Activated naive CD8-positive, alpha-beta T cell treated with anti-CD3 and anti-CD28 coated beads, Interleukin-2, amount 50 U/mL, for 24 hours (primary cell): ENCODE measurements around the gene SLC7A1.

Experiments used
- ATAC-seq: fragments of 150-1000 bp; cut with Tn5 transposase; one replicate; pipeline ENCODE4 v1.10.0; 2021
- DNase-seq: peaks from one replicate; pipeline ENCODE4 v3.0.0; 2021
- H3K27ac Mint-ChIP-seq: one replicate; pipeline ENCODE4 v1.8.0; 2021; ENCODE audit warnings: mild to moderate bottlenecking, mixed read lengths
- H3K27me3 Mint-ChIP-seq: one replicate; pipeline ENCODE4 v1.8.0; 2021; ENCODE audit warnings: mixed read lengths
- H3K36me3 Mint-ChIP-seq: one replicate; pipeline ENCODE4 v1.8.0; 2021; ENCODE audit warnings: low read depth, mixed read lengths
- H3K4me1 Mint-ChIP-seq: one replicate; pipeline ENCODE4 v1.8.0; 2021; ENCODE audit warnings: mixed read lengths
- H3K4me3 Mint-ChIP-seq: one replicate; pipeline ENCODE4 v1.8.0; 2021; ENCODE audit warnings: mild to moderate bottlenecking, moderate library complexity, mixed read lengths
- H3K9me3 Mint-ChIP-seq: one replicate; pipeline ENCODE4 v1.8.0; 2021; ENCODE audit warnings: mixed read lengths

Gene SLC7A1

DNA sequence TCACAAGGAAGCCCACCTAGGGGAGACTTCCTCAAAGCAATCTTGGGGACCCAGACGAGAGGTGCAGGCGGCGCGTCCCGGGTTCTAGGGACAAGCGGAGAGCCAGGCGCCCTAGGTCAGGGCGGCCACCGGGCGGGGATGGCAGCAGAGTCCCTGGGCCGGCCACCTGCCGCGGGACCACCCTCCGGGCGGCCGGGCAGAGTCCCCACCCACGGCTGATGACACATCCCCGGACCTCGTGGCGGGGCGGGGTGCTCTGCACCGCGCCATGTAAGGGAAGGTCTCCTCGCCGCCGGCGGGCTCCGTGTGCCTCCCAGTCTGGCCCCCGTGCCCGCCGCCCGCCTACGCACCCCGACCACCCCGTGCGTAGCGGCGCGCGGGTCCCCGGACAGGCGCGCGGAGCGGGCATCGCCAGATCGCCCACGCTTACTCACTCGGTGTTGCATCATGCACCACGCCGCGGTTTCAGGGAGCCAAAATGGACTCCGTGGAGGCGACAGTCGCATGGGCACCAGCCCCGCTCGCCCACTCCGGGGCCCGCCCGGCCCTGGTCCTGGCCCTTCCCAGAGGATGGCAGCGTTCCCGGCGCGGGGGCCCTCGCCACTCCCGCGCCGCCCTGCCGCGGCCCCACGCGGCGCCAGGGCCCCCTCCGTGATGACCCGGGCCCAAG lies 643 bp downstream of the SLC7A1 start:
- peaks cover 34% of the 10 kb centered on the region for H3K36me3 Mint-ChIP-seq
- peak overlapping the region; percentile 98 for H3K27ac Mint-ChIP-seq
- peak overlapping the region; percentile 94 for H3K4me3 Mint-ChIP-seq
- peaks cover 52% of the 10 kb centered on the region for H3K4me1 Mint-ChIP-seq
- no peaks in the 10 kb centered on the region for H3K9me3 Mint-ChIP-seq
- H3K27me3 Mint-ChIP-seq, result peaks cover 3% of the 10 kb centered on the region
- DNase-seq, result peak; percentile 78
- peak; percentile 61 for ATAC-seq

DNA sequence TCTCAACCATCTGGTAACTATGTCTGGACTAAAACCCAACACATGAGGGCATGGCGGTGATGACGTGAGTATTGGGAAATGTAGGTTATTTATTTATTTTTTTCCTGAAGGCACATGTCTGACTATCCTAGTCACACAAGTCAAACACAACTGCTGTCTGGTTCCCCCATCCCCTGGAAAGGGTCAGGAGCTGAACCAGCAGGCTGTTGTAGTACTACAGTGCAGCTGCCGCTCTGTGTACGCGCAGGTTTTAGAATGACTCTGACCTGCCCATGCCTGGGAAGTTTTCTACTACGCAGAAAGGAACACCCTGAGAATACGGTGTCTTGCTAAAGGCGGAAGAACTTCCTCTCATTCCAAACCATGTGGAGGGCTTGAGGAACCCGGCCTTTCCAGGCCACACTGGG lies 1.2 kb downstream of the SLC7A1 start:
- H3K27me3 Mint-ChIP-seq, result peaks cover 3% of the 10 kb centered on the region
- DNase-seq, result peak; percentile 44

DNA sequence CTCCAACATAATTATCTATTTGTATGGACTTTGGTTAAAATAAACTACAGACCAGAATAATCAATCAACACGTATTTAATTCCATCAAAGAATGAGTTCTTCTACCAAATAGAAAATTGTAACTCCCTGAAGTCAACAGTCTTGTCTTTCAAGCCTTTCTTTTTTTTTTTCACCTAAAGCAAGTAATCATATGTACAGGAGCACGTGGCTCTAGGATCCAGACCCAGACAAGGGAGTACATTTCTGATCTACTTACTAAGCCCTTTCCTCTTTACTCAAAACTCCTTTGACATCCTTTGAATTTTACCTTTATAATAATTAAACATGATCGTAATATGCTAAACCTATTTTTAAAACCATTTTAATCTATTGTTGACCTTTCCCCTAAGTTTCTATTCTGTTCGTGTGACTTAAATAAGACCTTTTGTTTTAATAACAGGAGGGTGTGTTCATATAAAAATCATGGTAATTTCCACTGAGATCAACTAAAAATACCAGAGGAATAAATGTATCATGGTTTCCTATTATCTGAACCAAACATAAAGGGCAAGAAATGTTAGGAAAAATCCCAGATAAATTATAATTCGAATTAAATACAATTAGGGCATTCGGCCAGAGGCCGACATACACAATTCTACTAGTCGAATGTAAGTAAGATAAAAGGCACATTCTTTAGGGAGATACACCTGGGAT lies 1.7 kb downstream of the SLC7A1 start:
- Mint-ChIP-seq H3K36me3 (peaks cover 38% of the 10 kb centered on the region), H3K9me3 (no peaks in the 10 kb centered on the region), H3K27ac (peak overlapping the region; percentile 98), H3K27me3 (peaks cover 3% of the 10 kb centered on the region), H3K4me3 (peak overlapping the region; percentile 94), H3K4me1 (peaks cover 62% of the 10 kb centered on the region)
- DNase-seq (no peak), ATAC-seq (no peak)

More for the DNA sequence above, 1.2 kb downstream of the SLC7A1 start:
- H3K4me3 Mint-ChIP-seq, result peak overlapping the region; percentile 94
- peak overlapping the region; percentile 98 for H3K27ac Mint-ChIP-seq
- H3K9me3 Mint-ChIP-seq, result no peaks in the 10 kb centered on the region
- peak; percentile 48 for ATAC-seq
- peaks cover 36% of the 10 kb centered on the region for H3K36me3 Mint-ChIP-seq
- H3K4me1 Mint-ChIP-seq, result peaks cover 57% of the 10 kb centered on the region

DNA sequence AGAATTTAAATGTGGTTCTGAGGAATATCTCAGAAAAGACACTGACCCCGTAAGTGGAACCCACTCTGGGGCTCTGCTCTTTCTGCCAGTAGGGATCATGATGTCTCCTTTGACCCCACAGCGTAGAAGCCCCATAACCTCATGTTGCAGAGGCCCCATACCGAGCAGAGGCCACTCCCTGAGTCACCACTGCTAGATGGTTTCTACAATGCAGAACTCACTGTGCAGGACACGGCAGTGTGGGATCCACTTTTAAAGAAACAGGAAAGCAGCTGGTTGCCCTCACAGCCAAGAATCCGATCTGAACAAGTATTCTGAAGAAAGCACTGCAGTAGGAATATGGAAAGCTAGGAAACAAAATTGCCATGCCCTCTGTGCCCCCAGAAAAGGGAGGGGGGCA lies 4.2 kb downstream of the SLC7A1 start:
- H3K4me1 Mint-ChIP-seq, result peaks cover 78% of the 10 kb centered on the region
- peak overlapping the region; percentile 46 for H3K27ac Mint-ChIP-seq
- no peaks in the 10 kb centered on the region for H3K9me3 Mint-ChIP-seq
- peaks cover 51% of the 10 kb centered on the region for H3K36me3 Mint-ChIP-seq
- ATAC-seq, result no peak
- H3K4me3 Mint-ChIP-seq, result peak overlapping the region; percentile 46
- DNase-seq, result no peak
- H3K27me3 Mint-ChIP-seq, result peaks cover 2% of the 10 kb centered on the region

DNA sequence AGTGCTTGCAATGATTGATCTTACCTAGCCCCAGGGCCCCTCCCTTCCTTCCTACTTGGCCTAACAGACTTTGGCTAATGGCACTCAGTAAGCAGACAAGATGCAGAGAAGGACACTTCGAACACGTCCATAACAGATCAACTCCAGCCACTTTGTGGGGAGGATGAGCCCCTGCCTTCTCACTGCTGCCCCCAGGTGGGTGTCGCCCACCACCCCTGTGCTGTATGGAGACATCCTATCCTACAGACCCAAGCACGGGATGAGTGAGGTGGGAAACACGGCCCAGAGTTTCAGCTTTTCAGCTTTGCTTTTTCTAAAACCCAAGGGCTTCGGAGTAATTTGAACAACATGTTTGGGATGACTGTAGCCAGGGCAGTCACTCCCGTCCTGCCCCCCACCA lies 5.5 kb downstream of the SLC7A1 start:
- ATAC-seq (no peak), DNase-seq (no peak)
- Mint-ChIP-seq H3K9me3 (no peaks in the 10 kb centered on the region), H3K27ac (peak overlapping the region; percentile 67), H3K27me3 (no peaks in the 10 kb centered on the region), H3K4me1 (peaks cover 85% of the 10 kb centered on the region), H3K4me3 (no peak overlapping the region), H3K36me3 (peaks cover 53% of the 10 kb centered on the region)

DNA sequence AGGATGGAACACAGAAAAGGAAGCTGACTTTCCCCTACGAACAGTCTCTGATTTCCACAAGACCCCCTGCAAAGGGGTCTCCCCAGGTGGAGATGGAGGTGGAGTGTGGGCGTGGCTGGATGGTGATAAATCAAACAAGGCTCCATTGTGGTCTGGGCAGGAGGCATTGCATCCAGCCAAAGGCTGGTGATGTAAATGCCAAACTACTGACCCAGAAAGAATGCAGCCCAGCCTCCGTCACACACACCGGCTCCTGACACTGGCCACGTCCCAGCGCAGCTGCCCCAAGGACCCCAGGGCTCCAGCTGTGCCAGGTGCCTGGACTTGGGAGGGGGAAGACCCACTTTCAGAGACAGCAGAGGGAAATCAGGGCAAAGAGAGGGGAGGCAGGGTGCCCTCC lies 6.3 kb downstream of the SLC7A1 start:
- DNase-seq (no peak), ATAC-seq (no peak)
- Mint-ChIP-seq H3K27me3 (no peaks in the 10 kb centered on the region), H3K36me3 (peaks cover 50% of the 10 kb centered on the region), H3K4me3 (no peak overlapping the region), H3K27ac (no peak overlapping the region), H3K9me3 (no peaks in the 10 kb centered on the region), H3K4me1 (peaks cover 86% of the 10 kb centered on the region)

DNA sequence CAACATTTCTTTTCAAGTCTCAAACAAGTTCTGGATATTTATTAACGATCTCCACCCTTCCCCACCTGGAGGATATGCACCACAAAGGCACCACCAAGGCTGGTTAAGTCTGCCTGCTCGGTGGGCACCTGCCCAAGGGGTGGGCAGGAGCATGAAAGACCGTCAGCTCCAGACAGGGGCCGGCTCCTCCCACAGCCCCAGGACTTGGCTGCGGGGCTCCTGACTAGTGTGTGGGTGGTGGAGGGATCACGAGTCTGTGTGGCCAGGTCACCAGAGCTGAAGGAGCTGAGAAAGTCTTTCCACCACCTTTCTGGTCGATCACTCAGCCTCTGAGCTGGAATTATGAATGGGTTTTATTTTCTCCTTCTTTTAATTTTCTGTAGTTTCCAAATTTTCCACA lies 7.8 kb downstream of the SLC7A1 start:
- DNase-seq (no peak), ATAC-seq (no peak)
- H3K4me1 Mint-ChIP-seq, result peaks cover 82% of the 10 kb centered on the region
- peaks cover 40% of the 10 kb centered on the region for H3K36me3 Mint-ChIP-seq
- no peak overlapping the region for H3K4me3 Mint-ChIP-seq
- no peaks in the 10 kb centered on the region for H3K27me3 Mint-ChIP-seq
- H3K27ac Mint-ChIP-seq, result no peak overlapping the region
- H3K9me3 Mint-ChIP-seq, result no peaks in the 10 kb centered on the region

DNA sequence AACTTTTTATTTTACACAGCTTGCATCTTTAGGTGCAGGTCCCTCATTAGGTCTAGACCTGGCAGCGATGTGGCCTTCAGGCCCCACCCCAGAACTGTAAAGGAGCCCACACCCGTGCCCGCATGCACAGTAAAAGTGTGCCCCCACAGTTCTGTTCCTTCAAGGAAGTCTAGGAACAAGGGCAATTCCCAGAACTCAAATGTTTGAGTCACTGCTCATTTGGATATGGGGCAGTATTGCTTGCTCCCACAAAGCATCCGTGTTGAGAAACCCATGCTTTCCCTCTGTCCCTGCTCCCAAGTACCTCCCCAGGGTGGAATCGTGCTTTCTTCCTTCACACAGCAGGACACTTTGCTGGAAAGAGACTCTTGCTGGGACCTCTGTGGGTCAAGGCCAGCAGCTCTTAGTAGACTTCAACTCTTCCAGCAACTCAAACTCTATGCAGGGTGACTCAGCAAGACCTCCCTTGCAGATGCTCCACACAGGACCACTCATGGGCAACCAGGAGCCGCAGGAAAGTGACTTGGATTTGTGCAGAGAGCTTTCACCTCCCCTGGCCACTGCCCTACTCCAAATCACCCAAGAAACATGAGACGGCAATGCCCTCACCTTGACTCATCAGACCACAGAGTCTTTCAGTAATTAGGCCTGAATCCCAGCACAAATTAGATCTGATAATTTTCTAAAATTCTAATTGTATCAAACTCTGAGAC lies 12.3 kb downstream of the SLC7A1 start:
- Mint-ChIP-seq H3K4me3 (no peak overlapping the region), H3K27me3 (no peaks in the 10 kb centered on the region), H3K36me3 (peaks cover 29% of the 10 kb centered on the region), H3K9me3 (no peaks in the 10 kb centered on the region), H3K27ac (no peak overlapping the region), H3K4me1 (peaks cover 53% of the 10 kb centered on the region)
- ATAC-seq (no peak), DNase-seq (no peak)

DNA sequence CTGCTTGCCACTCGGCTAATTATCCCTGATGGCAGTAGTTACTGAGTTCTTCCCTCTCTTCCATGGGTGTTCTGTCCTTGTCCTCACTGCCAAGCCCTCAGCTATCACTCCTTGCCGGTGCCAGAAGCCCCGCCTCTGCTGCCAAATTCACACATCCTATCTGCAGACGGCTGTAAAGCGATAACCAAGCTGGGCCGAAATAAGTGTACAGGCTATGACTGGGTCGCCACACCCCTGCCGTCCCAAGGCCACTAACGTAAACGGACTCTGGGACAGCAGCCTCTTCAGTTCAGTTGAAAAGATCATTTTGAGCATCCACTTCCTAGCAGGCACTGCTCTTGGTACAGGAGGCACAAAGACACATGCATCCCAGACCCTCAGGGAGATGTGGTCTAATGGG lies 13.3 kb downstream of the SLC7A1 start:
- no peak overlapping the region for H3K27ac Mint-ChIP-seq
- H3K9me3 Mint-ChIP-seq, result no peaks in the 10 kb centered on the region
- peaks cover 26% of the 10 kb centered on the region for H3K36me3 Mint-ChIP-seq
- H3K27me3 Mint-ChIP-seq, result no peaks in the 10 kb centered on the region
- H3K4me3 Mint-ChIP-seq, result no peak overlapping the region
- DNase-seq (no peak), ATAC-seq (no peak)
- H3K4me1 Mint-ChIP-seq, result peaks cover 49% of the 10 kb centered on the region

DNA sequence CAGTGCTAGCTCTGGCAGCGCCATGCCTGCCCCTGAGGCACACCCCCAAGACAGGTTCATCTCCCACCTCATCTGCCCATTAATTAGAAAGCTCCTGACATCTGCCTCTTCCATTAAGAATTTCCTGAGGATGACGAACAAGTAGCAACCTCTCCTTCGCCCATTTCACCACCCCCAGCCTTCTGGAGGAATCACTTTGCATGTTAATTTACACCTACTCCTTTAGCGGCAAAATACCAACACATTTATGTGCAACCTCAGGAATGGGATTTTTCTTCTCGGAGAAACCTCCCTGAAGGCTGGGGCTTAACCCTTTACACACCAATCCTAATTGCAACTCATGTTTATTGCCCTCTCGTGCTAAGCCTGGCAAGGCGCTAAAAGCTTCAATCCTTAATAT lies 13.8 kb downstream of the SLC7A1 start:
- DNase-seq (no peak), ATAC-seq (no peak)
- no peaks in the 10 kb centered on the region for H3K27me3 Mint-ChIP-seq
- peaks cover 44% of the 10 kb centered on the region for H3K4me1 Mint-ChIP-seq
- H3K27ac Mint-ChIP-seq, result no peak overlapping the region
- H3K4me3 Mint-ChIP-seq, result no peak overlapping the region
- peaks cover 23% of the 10 kb centered on the region for H3K36me3 Mint-ChIP-seq
- no peaks in the 10 kb centered on the region for H3K9me3 Mint-ChIP-seq

DNA sequence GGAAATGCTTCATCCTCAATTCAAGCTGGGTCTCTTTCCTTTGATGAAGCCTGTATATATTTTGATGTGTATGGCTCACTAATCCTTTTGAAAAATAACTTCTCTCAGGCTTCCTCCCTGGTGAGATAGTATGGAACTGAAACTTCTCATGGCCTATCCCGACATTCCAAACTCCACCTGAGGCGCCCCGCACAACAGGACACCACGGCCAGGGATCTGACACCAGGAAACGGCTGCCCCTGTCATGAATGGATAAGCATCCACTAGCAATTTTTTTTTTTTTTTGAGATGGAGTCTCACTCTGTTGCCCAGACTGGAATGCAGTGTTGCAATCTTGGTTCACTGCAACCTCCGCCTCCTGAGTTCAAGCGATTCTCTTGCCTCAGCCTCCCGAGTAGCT lies 16.4 kb downstream of the SLC7A1 start:
- no peak overlapping the region for H3K4me3 Mint-ChIP-seq
- DNase-seq, result no peak
- no peaks in the 10 kb centered on the region for H3K9me3 Mint-ChIP-seq
- peaks cover 29% of the 10 kb centered on the region for H3K4me1 Mint-ChIP-seq
- ATAC-seq, result no peak
- H3K27me3 Mint-ChIP-seq, result no peaks in the 10 kb centered on the region
- peaks cover 31% of the 10 kb centered on the region for H3K36me3 Mint-ChIP-seq
- no peak overlapping the region for H3K27ac Mint-ChIP-seq

DNA sequence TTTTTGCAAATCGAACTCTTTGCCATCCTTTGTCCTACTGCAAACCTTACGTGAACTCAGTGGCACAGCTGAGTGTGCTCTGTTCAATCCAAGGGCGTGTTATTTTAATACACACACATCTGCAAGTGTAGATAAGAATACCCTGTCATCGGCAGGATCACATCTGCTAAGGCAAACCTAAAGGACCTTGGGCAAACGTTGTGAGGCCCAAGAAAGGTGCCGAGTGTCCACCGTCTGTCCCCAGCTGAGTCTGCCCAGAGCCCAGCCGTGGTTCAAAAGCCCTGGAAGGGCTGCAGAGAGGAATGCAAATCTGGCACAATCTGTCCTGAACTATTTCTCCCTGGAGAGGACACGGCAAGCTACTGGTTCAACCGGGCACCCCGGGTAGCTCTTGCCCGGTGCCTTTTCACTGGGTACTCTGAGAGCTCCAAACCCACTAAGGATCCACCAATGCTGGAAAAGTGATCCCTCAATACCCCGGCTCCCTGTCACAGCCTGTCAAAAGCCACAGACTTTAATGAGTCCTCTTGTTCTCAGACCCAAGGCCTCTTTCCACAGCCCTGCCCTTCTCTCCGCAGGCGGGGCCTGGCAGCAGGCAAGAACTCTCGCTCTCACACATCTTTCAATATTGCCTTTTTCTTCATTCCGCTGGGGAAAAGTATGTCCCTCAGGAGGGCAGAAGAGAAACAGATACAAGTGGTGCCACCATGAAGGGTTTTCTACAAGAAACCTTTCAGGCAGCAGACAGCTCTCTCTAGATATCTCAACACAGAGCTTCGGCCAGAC lies 17.0 kb downstream of the SLC7A1 start:
- Mint-ChIP-seq H3K27me3 (no peaks in the 10 kb centered on the region), H3K27ac (no peak overlapping the region), H3K9me3 (no peaks in the 10 kb centered on the region), H3K4me1 (peaks cover 29% of the 10 kb centered on the region), H3K36me3 (peaks cover 29% of the 10 kb centered on the region), H3K4me3 (no peak overlapping the region)
- no peak for ATAC-seq
- no peak for DNase-seq

DNA sequence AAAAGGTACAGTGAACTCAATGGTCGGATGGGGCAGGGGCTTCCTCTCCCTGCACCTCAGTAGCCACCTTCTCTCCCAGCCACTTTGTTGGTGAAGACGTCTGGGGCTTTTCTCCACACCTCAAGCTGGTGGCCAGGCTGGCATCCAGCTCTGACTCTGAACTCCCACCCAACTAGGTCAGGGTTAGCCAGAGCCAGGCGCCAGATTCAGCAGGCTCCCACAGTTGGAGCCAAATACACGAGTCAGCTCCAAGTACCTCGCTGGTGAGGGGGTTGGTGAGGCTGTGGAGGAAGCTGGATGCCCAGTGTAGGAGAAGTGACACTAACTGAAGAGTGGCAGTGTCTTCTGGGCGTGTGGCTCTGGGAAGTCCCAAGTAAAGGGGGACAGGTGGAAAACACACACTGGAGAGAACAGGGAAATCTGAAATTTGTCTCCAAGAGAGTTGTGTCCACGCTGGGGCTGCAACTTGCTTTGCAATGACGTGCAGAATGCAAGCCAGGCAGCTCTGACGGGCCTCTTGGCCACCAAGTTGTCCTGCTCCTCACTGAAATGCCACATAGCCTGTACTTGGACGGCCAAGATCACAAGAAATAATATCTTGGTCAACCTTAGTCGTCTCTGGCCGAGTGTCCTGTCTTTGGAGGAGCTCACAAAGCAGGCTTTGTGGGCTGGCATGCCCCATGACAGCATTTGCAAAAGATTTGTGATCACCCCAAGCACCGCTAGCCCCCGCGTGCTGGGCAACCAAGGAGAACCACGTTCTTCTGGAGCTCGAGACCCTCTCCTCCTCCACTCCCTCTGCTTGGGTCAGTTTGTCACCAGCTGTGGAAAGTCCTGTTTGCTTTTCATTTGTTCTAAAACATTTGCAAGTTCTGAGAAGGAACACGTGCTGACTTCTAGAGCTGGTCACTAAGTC lies 18.1 kb downstream of the SLC7A1 start:
- ATAC-seq (no peak), DNase-seq (no peak)
- Mint-ChIP-seq H3K36me3 (peaks cover 32% of the 10 kb centered on the region), H3K9me3 (no peaks in the 10 kb centered on the region), H3K27ac (no peak overlapping the region), H3K4me1 (peaks cover 22% of the 10 kb centered on the region), H3K4me3 (no peak overlapping the region), H3K27me3 (no peaks in the 10 kb centered on the region)

DNA sequence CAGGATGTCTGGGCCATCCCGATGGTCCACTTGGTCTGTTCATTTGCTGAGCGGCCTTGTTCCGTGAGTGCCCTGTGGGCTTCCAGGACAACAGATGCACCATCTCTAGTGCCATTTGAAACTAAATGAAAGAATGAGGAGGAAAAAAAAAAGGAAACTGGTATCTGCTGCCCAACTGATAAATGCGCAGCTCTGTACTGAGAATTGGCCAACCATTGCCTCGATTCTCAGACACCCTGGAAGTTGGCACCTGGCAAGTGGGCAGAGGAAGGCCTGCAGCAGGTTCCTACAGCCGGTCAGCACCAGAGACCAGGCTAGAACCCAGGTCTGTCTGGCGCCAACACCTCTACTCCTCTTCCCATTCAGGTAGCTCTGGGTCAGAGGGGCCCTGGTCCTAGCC lies 18.9 kb downstream of the SLC7A1 start:
- Mint-ChIP-seq H3K27me3 (no peaks in the 10 kb centered on the region), H3K4me1 (peaks cover 27% of the 10 kb centered on the region), H3K9me3 (no peaks in the 10 kb centered on the region), H3K4me3 (no peak overlapping the region), H3K27ac (no peak overlapping the region), H3K36me3 (peaks cover 39% of the 10 kb centered on the region)
- DNase-seq, result no peak
- ATAC-seq, result no peak
